HepG2 (cell line): Measurements from ENCODE around the gene TBC1D16. TPM values are rescaled to one million over a fixed set of nuclear protein-coding genes. Genes with fewer than 3 reads are reported as not detected.
A peak's percentile ranks its signal among the peaks of the same experiment; 100 is the strongest.

Source experiments
- AGO2 ChIP-seq: fragments of 200-400 bp; formaldehyde crosslinking; optimal IDR thresholded peaks from 2 replicates; pipeline ENCODE3; 2017; ENCODE audit warnings: mild to moderate bottlenecking, low read depth, low read length, moderate library complexity
- FOXP1 ChIP-seq, 2 experiments: fragments of 450-650 bp in 1 of 2; IDR thresholded peaks; 2 replicates each; pipeline ENCODE4 v1.6.1; 2017 to 2018; ENCODE audit warnings: antibody characterized with exemption in 1 of 2
- HDAC1 ChIP-seq: sonication (generic); formaldehyde crosslinking; IDR thresholded peaks from 2 replicates; pipeline ENCODE4 v1.5.1; 2020; ENCODE audit warnings: mild to moderate bottlenecking, missing genetic modification reagents
- REPIN1 ChIP-seq: sonication (generic); formaldehyde crosslinking; IDR thresholded peaks from 2 replicates; pipeline ENCODE4 v1.8.0; 2022; ENCODE audit warnings: missing genetic modification reagents, low read depth, mild to moderate bottlenecking, borderline replicate concordance
- SALL1 ChIP-seq: sonication (generic); formaldehyde crosslinking; IDR thresholded peaks from 2 replicates; pipeline ENCODE4 v1.8.0; 2022; ENCODE audit warnings: mild to moderate bottlenecking, missing genetic modification reagents
- YEATS2 ChIP-seq: sonication (generic); formaldehyde crosslinking; IDR thresholded peaks from 2 replicates; pipeline ENCODE4 v1.4.0; 2020; ENCODE audit warnings: missing genetic modification reagents, borderline replicate concordance
- ZBTB1 ChIP-seq: sonication (generic); formaldehyde crosslinking; IDR thresholded peaks from 2 replicates; pipeline ENCODE4 v1.4.0; 2020; ENCODE audit warnings: missing genetic modification reagents, borderline replicate concordance
- ZBTB42 ChIP-seq: sonication (generic); formaldehyde crosslinking; IDR thresholded peaks from 2 replicates; pipeline ENCODE4 v1.5.0; 2020; ENCODE audit warnings: mild to moderate bottlenecking, missing genetic modification reagents
- ZFYVE20 ChIP-seq: sonication (generic); formaldehyde crosslinking; IDR thresholded peaks from 2 replicates; pipeline ENCODE4 v1.8.0; 2023; ENCODE audit warnings: low read depth, mild to moderate bottlenecking, moderate library complexity, missing genetic modification reagents, borderline replicate concordance
- ZMYM3 ChIP-seq: sonication (generic); formaldehyde crosslinking; IDR thresholded peaks from 2 replicates; pipeline ENCODE4 v1.5.1; 2020; ENCODE audit warnings: mild to moderate bottlenecking, missing genetic modification reagents
- ZNF501 ChIP-seq: sonication (generic); formaldehyde crosslinking; IDR thresholded peaks from 2 replicates; pipeline ENCODE4 v1.5.1; 2020; ENCODE audit warnings: mild to moderate bottlenecking, moderate library complexity, missing genetic modification reagents
- ZNF646 ChIP-seq: sonication (generic); formaldehyde crosslinking; IDR thresholded peaks from 2 replicates; pipeline ENCODE4 v1.9.0; 2021; ENCODE audit warnings: mild to moderate bottlenecking, missing genetic modification reagents
- polyA plus RNA-seq, 8 experiments: library from polyadenylated mRNA; depleted of rRNA in 3 of 8; stranded (reverse) in 7 of 8; unstranded in 1 of 8; fragments of >200 nt; fragmentation: Illumina TruSeq in 4 of 8; extraction: Trizol in 4 of 8; gene quantifications; 2 replicates each; pipeline versions ENCODE4 v1.2.1 to v1.2.3, GENCODE V29; 2011 to 2016; ENCODE audit warnings: low read depth in 4 of 8, missing spikeins in 1 of 8, mixed read lengths in 1 of 8; ENCODE audit not compliant: insufficient read depth in 1 of 8
- total RNA-seq, 5 experiments: library from RNA; depleted of rRNA; stranded (reverse); fragments of >200 nt; fragmentation: Illumina TruSeq; extraction: Trizol; gene quantifications; 2 replicates each; pipeline ENCODE4 v1.2.3, GENCODE V29; 2016; ENCODE audit warnings: low read depth in 1 of 5
- TF ChIP-seq, protein P1 (sequence below): sonication (generic); formaldehyde crosslinking; IDR thresholded peaks from one replicate; pipeline ENCODE4 v1.5.1; 2020; ENCODE audit warnings: mild to moderate bottlenecking, missing genetic modification reagents; ENCODE audit errors: not compliant biosample characterization
- TF ChIP-seq, protein P2 (sequence below): sonication (generic); formaldehyde crosslinking; IDR thresholded peaks from 2 replicates; pipeline ENCODE4 v1.8.0; 2022; ENCODE audit warnings: missing genetic modification reagents, low read depth, mild to moderate bottlenecking, borderline replicate concordance

The TBC1D16 gene
- total and polyA plus RNA-seq, 2 of the 13 experiments (the other 11 are each of a cell fraction or from before 2014, with no cell fraction given): 14.9 to 24.9 TPM

DNA sequence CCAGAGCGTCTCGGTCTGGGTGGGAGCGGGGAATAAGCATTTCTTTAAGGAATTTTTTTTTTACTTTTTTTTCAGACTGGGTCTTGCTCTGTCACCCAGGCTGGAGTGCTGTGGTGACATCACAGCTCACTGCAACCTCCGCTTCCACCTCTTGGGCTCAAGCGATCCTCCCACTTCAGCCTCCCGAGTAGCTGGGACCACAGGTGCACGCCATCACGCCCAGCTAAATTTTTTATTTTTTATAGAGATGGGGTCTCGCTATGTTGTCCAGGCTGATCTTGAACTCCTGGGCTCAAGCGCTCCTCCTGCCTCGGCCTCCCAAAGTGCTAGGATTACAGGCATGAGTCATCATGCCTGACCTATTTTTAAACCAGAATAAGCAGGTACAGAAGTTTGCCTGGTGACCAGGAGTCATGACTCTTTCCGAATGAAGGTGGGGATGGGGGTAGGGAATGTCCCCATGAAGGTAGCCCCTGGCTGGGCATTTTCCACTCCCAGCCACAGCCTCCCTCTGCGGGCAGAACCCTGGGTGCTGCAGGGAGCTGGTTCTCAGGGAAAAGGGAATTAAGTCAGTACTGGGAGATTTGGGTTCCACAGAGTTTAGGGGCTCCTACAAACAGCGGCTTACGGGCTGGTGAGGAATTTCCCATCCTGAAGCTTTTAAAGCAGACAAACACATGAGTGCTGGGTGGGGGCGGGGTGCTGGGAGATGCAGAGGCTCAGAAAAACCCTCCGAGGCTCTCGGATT is 48.3 kb downstream of the TBC1D16 start (continued):
- TF ChIP-seq, protein P1, sequence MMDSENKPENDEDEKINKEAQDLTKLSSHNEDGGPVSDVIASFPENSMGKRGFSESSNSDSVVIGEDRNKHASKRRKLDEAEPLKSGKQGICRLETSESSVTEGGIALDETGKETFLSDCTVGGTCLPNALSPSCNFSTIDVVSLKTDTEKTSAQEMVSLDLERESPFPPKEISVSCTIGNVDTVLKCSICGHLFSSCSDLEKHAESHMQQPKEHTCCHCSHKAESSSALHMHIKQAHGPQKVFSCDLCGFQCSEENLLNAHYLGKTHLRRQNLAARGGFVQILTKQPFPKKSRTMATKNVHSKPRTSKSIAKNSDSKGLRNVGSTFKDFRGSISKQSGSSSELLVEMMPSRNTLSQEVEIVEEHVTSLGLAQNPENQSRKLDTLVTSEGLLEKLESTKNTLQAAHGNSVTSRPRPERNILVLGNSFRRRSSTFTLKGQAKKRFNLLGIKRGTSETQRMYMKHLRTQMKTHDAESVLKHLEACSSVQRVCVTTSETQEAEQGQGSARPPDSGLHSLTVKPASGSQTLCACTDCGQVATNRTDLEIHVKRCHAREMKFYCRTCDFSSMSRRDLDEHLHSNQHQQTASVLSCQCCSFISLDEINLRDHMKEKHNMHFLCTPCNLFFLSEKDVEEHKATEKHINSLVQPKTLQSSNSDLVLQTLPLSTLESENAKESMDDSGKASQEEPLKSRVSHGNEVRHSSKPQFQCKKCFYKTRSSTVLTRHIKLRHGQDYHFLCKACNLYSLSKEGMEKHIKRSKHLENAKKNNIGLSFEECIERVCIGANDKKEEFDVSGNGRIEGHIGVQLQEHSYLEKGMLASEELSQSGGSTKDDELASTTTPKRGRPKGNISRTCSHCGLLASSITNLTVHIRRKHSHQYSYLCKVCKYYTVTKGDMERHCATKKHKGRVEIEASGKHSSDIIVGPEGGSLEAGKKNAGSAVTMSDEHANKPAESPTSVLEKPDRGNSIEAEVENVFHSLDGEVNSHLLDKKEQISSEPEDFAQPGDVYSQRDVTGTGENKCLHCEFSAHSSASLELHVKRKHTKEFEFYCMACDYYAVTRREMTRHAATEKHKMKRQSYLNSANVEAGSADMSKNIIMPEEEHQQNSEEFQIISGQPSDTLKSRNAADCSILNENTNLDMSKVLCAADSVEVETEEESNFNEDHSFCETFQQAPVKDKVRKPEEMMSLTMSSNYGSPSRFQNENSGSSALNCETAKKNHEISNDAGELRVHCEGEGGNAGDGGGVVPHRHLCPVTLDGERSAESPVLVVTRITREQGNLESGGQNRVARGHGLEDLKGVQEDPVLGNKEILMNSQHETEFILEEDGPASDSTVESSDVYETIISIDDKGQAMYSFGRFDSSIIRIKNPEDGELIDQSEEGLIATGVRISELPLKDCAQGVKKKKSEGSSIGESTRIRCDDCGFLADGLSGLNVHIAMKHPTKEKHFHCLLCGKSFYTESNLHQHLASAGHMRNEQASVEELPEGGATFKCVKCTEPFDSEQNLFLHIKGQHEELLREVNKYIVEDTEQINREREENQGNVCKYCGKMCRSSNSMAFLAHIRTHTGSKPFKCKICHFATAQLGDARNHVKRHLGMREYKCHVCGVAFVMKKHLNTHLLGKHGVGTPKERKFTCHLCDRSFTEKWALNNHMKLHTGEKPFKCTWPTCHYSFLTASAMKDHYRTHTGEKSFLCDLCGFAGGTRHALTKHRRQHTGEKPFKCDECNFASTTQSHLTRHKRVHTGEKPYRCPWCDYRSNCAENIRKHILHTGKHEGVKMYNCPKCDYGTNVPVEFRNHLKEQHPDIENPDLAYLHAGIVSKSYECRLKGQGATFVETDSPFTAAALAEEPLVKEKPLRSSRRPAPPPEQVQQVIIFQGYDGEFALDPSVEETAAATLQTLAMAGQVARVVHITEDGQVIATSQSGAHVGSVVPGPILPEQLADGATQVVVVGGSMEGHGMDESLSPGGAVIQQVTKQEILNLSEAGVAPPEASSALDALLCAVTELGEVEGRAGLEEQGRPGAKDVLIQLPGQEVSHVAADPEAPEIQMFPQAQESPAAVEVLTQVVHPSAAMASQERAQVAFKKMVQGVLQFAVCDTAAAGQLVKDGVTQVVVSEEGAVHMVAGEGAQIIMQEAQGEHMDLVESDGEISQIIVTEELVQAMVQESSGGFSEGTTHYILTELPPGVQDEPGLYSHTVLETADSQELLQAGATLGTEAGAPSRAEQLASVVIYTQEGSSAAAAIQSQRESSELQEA (CRISPR knock-in tag): no peak
- TF ChIP-seq FOXP1 (IDR thresholded peaks at IDR 0.05) (no peak), FOXP1 (CRISPR knock-in tag; IDR thresholded peaks at IDR 0.05) (no peak), ZBTB1 (no peak), ZNF501 (no peak), ZBTB42 (CRISPR knock-in tag) (no peak), AGO2 (no peak), HDAC1 (CRISPR knock-in tag) (no peak), YEATS2 (CRISPR knock-in tag) (no peak), ZNF646 (CRISPR knock-in tag) (no peak), ZFYVE20 (CRISPR knock-in tag) (no peak), ZMYM3 (peak; percentile 94; the same call in 1 of the 2 replicates), REPIN1 (CRISPR knock-in tag) (no peak), SALL1 (CRISPR knock-in tag) (no peak)
- TF ChIP-seq, protein P2, sequence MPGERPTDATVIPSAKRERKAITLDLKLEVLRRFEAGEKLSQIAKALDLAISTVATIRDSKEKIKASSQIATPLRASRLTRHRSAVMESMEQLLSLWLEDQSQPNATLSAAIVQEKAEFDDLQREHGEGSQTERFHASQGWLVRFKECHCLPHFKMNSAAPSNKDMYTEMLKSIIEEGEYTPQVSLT (CRISPR knock-in tag): no peak
